Fibroblast of mammary gland (primary cell): Measurements from ENCODE around the gene PPP1R12C.

Source experiments
- DNase-seq: peaks from one replicate; pipeline ENCODE4 v3.0.0-alpha.2; 2010; ENCODE audit warnings: low read depth
- H3K4me3 ChIP-seq: 2 replicates; pipeline ENCODE4 v1.5.1; 2011; ENCODE audit warnings: low read depth, mild to moderate bottlenecking, low read length, moderate library complexity; ENCODE audit not compliant: control insufficient read depth
- TF ChIP-seq, protein P1 (sequence below): conservative IDR thresholded peaks from 2 replicates; pipeline ENCODE4 v1.5.1; 2011; ENCODE audit warnings: low read depth, low read length, inconsistent platforms; ENCODE audit not compliant: control insufficient read depth, insufficient read depth

PPP1R12C gene

GRCh38 chr19:55145232-55145631 lies 27.8 kb upstream of the PPP1R12C start:
- TF ChIP-seq, protein P1, sequence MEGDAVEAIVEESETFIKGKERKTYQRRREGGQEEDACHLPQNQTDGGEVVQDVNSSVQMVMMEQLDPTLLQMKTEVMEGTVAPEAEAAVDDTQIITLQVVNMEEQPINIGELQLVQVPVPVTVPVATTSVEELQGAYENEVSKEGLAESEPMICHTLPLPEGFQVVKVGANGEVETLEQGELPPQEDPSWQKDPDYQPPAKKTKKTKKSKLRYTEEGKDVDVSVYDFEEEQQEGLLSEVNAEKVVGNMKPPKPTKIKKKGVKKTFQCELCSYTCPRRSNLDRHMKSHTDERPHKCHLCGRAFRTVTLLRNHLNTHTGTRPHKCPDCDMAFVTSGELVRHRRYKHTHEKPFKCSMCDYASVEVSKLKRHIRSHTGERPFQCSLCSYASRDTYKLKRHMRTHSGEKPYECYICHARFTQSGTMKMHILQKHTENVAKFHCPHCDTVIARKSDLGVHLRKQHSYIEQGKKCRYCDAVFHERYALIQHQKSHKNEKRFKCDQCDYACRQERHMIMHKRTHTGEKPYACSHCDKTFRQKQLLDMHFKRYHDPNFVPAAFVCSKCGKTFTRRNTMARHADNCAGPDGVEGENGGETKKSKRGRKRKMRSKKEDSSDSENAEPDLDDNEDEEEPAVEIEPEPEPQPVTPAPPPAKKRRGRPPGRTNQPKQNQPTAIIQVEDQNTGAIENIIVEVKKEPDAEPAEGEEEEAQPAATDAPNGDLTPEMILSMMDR, result no peak
- DNase-seq, result no peak
- no peak overlapping the region for H3K4me3 ChIP-seq

GRCh38 chr19:55141696-55142095 lies 24.3 kb upstream of the PPP1R12C start:
- TF ChIP-seq, protein P1, result no peak
- no peak for DNase-seq
- no peak overlapping the region for H3K4me3 ChIP-seq

GRCh38 chr19:55137915-55138314 lies 20.5 kb upstream of the PPP1R12C start:
- no peak overlapping the region for H3K4me3 ChIP-seq
- no peak for DNase-seq
- TF ChIP-seq, protein P1, result no peak

DNA sequence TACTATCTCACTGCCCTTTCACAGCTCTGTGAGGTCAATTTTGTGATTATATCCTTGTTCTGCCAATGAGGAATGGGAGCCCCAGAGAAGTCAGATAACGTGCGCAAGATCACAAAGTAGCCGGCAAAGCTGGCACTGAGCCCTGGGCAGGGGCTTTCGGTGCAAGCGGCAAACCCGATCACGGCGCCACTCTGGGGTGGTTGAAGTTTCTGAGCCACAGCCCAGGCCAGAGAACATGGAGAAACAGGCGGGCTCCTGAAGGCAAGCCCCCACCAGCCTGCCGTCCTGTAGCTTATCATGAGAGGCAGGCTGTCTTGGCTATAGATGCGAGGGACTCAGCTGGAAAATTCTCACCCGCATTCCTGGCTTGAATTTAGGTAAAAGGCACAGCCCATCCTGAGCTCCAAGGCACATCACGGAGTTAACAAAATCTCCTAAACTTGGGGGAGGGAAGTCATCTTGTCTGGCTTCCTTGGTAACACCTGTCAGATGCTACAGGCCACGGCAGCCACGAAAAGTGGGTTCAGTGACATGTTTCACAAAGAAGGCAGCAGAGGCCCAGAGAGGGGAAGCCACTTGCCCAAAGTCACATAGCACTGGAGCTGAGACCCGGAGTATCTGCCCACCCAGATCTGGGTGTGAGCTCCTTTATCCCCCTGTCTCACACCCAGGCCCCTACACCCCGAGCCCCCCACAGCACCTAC lies 19.1 kb upstream of the PPP1R12C start:
- no peak for DNase-seq
- H3K4me3 ChIP-seq, result no peak overlapping the region
- TF ChIP-seq, protein P1, result no peak

GRCh38 chr19:55134736-55135135 lies 17.3 kb upstream of the PPP1R12C start:
- DNase-seq, result no peak
- H3K4me3 ChIP-seq, result no peak overlapping the region
- TF ChIP-seq, protein P1, result no peak

- H3K4me3 ChIP-seq, result no peak overlapping the region
- no peak for DNase-seq
Measured at GRCh38 chr19:55133639-55134444, 16.4 kb upstream of the PPP1R12C start.

More at GRCh38 chr19:55133639-55134444, 16.4 kb upstream of the PPP1R12C start:
- TF ChIP-seq, protein P1, result no peak
